ENCODE measurements around the gene NTRK2. TPM values are rescaled to one million over a fixed set of nuclear protein-coding genes. Genes with fewer than 3 reads are reported as not detected.

NTRK2 gene
- total RNA-seq, 2 experiments from 2014 or later: 0.12 to 2.9 TPM

DNA sequence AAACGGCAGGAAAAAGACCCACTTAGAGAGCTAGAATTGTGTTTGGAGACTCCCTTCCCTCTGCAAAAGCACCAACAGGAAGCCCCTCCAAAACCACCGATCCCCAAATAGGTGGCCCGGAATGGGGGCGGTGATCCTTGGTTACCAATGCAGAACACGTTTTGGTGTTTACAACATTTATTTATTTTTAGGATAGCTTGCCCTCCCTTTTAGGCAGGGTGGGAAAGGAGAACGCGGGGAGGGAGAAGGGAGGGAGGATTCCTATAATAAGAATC is 579 bp upstream of the NTRK2 start:
- Mint-ChIP-seq H3K4me3 (peak overlapping the region; percentile 41), H3K9me3 (ENCODE audit: low read depth) (no peaks in the 10 kb centered on the region), H3K27me3 (peaks cover 70% of the 10 kb centered on the region), H3K27ac (no peak overlapping the region), H3K36me3 (no peaks in the 10 kb centered on the region), H3K4me1 (peaks cover 13% of the 10 kb centered on the region)
- CTCF ChIA-PET: interaction anchor here (1.0 to 1.6 kb wide), 4 partner anchors 113 to 304 kb away, joined by 3 to 4 read pairs (median 3); no protein-coding TSS in a partner anchor
- DNase-seq (no peak), ATAC-seq (no peak)

- CTCF ChIA-PET: no interaction called here
- ATAC-seq (no peak), DNase-seq (no peak)
- no peak overlapping the region for H3K27ac Mint-ChIP-seq
- H3K27me3 Mint-ChIP-seq: peaks cover 76% of the 10 kb centered on the region
- no peak overlapping the region for H3K4me3 Mint-ChIP-seq
- no peaks in the 10 kb centered on the region for H3K36me3 Mint-ChIP-seq
- no peaks in the 10 kb centered on the region for H3K9me3 Mint-ChIP-seq (ENCODE audit: low read depth)
- peaks cover 13% of the 10 kb centered on the region for H3K4me1 Mint-ChIP-seq
Measured at GRCh38 chr9:84670138-84671041, 861 bp downstream of the NTRK2 start.

GRCh38 chr9:84671586-84672521 is 2.3 kb downstream of the NTRK2 start:
- no peak overlapping the region for H3K4me3 Mint-ChIP-seq
- no peaks in the 10 kb centered on the region for H3K9me3 Mint-ChIP-seq (ENCODE audit: low read depth)
- H3K4me1 Mint-ChIP-seq: peaks cover 13% of the 10 kb centered on the region
- H3K27ac Mint-ChIP-seq: no peak overlapping the region
- H3K36me3 Mint-ChIP-seq: no peaks in the 10 kb centered on the region
- CTCF ChIA-PET: interaction anchor here (0.9 kb wide), 1 partner anchor 110 kb away, joined by 3 read pairs; no protein-coding TSS in a partner anchor
- no peak for ATAC-seq
- no peak for DNase-seq
- H3K27me3 Mint-ChIP-seq: peaks cover 66% of the 10 kb centered on the region

- CTCF ChIA-PET: no interaction called here
- ATAC-seq (no peak), DNase-seq (no peak)
- H3K9me3 Mint-ChIP-seq (ENCODE audit: low read depth): no peaks in the 10 kb centered on the region
- H3K4me1 Mint-ChIP-seq: peaks cover 6% of the 10 kb centered on the region
- no peaks in the 10 kb centered on the region for H3K36me3 Mint-ChIP-seq
- H3K27ac Mint-ChIP-seq: no peak overlapping the region
- H3K27me3 Mint-ChIP-seq: peaks cover 55% of the 10 kb centered on the region
- no peak overlapping the region for H3K4me3 Mint-ChIP-seq
Measured at GRCh38 chr9:84673806-84674205, 4.3 kb downstream of the NTRK2 start.

DNA sequence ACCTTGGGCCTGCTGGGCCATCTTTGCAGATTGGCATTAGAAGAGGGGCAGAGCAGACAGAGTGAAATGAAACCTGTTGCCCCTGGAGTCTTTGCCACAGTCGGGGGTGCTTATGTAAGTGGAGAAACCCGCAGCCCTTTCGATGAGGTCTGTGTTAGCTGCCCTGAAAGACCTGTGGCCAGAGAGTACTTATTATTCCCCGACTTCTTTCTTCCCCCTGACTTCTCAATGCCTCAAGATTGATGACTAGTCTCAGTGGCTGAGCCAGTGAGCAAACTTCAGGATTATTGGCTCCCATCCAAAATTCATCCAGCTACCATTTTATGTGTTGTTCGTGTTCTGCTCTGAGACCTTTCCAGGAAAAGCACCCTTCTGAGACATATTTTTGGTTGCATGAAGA is 7.6 kb downstream of the NTRK2 start:
- Mint-ChIP-seq H3K9me3 (ENCODE audit: low read depth) (no peaks in the 10 kb centered on the region), H3K27ac (no peak overlapping the region), H3K4me1 (no peaks in the 10 kb centered on the region), H3K36me3 (no peaks in the 10 kb centered on the region), H3K4me3 (no peak overlapping the region), H3K27me3 (peaks cover 27% of the 10 kb centered on the region)
- CTCF ChIA-PET: no interaction called here
- ATAC-seq (no peak), DNase-seq (no peak)

DNA sequence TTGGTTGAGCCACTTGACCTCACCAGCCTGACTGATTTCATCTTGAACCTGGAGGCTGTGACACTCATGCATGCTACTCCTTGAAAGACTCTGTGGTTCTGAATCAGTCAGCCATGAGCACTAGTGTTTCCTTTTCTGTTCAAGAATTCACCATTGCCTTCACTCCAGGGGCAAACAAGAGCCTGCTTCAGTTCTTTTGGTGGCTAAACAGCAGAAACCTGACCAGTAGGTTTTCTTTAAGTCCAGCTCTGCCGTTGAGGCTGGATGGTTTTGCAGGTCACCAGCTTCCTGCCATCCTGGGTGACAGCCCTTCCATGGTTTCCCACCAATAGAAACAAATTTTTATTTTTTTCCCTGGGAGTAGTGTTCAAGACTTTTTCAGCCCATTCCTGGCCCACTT is 10.0 kb downstream of the NTRK2 start:
- H3K36me3 Mint-ChIP-seq: no peaks in the 10 kb centered on the region
- H3K4me1 Mint-ChIP-seq: no peaks in the 10 kb centered on the region
- CTCF ChIA-PET: no interaction called here
- ATAC-seq (no peak), DNase-seq (no peak)
- H3K4me3 Mint-ChIP-seq: no peak overlapping the region
- H3K9me3 Mint-ChIP-seq (ENCODE audit: low read depth): no peaks in the 10 kb centered on the region
- H3K27ac Mint-ChIP-seq: no peak overlapping the region
- peaks cover 13% of the 10 kb centered on the region for H3K27me3 Mint-ChIP-seq

DNA sequence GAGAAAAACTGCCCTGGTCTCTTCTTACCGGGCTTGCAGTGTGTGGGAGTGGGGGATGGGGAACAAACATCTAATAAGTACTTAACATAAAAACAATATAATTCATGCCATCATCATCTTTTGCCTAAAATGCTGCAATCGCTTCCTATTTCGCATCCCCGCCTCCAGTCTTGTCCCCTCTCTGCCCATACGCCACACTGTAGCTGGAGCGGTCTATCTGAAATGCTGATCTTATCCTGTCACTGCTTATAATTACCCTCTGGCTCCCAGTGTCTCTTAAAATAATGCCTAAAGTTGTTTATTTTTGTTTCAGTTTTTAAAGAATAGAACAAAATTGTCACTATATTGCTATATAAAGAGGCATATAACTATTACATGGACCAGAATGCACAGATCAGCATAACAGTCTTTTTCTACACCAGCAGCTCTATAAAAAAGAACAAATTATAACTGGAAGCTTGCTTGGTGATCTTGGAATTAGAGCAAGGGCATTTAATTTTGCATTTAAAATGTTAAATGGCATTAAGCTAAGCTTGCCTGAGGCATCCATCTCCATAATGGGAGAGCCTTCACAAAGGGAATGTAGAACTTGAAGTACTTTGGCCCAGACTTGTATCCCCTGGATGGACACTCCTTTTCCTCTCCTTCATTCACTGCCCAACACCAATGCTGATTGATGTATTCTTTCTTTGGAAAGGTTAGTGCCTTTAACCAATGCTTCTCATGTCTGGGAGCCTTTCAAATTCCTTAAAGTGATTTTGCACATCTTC is 12.2 kb downstream of the NTRK2 start:
- Mint-ChIP-seq H3K9me3 (ENCODE audit: low read depth) (no peaks in the 10 kb centered on the region), H3K27me3 (peaks cover 10% of the 10 kb centered on the region)

DNA sequence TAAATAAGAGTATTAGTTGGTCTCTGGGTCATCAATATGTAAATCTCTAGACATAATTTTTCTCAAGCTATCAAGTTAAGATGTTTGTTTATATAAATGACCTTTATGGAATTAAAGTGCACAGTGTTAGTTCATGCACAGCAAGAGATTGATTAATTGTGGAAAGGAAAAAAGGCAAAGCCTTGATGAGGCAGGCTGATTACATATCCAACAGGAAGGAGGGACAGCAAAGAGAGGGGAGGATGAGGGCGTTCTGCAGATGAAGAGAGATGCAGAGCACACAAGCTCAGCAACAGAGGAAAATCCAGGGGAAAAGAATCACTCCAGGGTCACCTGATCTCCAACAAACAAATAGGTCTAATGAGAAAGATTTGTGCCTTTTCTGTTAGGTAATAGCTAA is 16.5 kb downstream of the NTRK2 start:
- DNase-seq (no peak), ATAC-seq (no peak)
- Mint-ChIP-seq H3K27me3 (peaks cover 9% of the 10 kb centered on the region), H3K4me1 (no peaks in the 10 kb centered on the region), H3K9me3 (ENCODE audit: low read depth) (no peaks in the 10 kb centered on the region), H3K27ac (no peak overlapping the region), H3K36me3 (no peaks in the 10 kb centered on the region), H3K4me3 (no peak overlapping the region)
- CTCF ChIA-PET: no interaction called here

More for the DNA sequence above, 12.2 kb downstream of the NTRK2 start:
- no peak overlapping the region for H3K4me3 Mint-ChIP-seq
- ATAC-seq (no peak), DNase-seq (no peak)
- no peaks in the 10 kb centered on the region for H3K4me1 Mint-ChIP-seq
- CTCF ChIA-PET: no interaction called here
- no peak overlapping the region for H3K27ac Mint-ChIP-seq
- no peaks in the 10 kb centered on the region for H3K36me3 Mint-ChIP-seq

DNA sequence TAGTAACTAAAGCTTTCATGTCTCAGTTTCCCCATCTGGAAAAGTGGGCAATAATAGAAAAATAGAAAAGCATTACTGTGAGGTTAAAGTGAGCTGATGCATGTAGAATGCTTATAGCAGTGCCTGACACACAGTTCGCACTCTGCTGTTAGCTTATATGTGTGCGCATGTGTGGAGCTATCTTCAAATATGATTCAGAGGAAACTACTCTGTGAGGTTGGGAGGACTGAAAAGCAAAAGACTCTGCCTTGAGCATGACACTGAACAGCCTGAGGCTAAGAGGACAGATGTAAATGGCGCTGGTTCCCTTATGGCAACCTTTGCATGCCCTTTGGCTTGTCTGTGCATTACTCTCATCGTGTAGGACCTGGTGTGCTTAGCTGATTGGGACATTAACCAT is 19.4 kb downstream of the NTRK2 start:
- no peak overlapping the region for H3K4me3 Mint-ChIP-seq
- DNase-seq: no peak
- ATAC-seq: no peak
- peaks cover 9% of the 10 kb centered on the region for H3K27me3 Mint-ChIP-seq
- H3K36me3 Mint-ChIP-seq: no peaks in the 10 kb centered on the region
- CTCF ChIA-PET: no interaction called here
- no peak overlapping the region for H3K27ac Mint-ChIP-seq
- H3K4me1 Mint-ChIP-seq: peaks cover 2% of the 10 kb centered on the region
- H3K9me3 Mint-ChIP-seq (ENCODE audit: low read depth): no peaks in the 10 kb centered on the region

DNA sequence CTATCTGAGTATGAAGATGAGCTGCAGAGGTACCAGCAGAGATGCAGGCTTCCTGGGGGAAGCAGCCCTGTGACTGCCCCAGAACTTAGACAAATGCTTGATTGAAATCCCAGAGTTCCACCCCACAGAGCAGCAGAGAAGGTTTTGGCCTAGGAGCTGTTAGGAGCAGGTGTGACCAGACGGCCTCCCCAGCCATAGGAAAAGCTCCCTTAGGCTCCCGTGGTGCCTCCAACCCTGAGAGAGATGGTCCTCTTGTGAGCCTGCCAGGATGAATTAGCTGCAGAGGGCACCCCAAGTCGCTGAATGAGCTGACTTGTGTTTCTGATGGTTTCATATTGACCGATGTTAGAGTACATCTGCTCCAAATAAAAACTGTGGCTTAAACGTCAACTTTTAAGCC is 22.1 kb downstream of the NTRK2 start:
- ATAC-seq (no peak), DNase-seq (no peak)
- no peaks in the 10 kb centered on the region for H3K36me3 Mint-ChIP-seq
- H3K27ac Mint-ChIP-seq: no peak overlapping the region
- H3K9me3 Mint-ChIP-seq (ENCODE audit: low read depth): no peaks in the 10 kb centered on the region
- no peak overlapping the region for H3K4me3 Mint-ChIP-seq
- H3K4me1 Mint-ChIP-seq: peaks cover 3% of the 10 kb centered on the region
- CTCF ChIA-PET: no interaction called here
- H3K27me3 Mint-ChIP-seq: peaks cover 7% of the 10 kb centered on the region

- H3K9me3 Mint-ChIP-seq (ENCODE audit: low read depth): no peaks in the 10 kb centered on the region
- H3K36me3 Mint-ChIP-seq: no peaks in the 10 kb centered on the region
- CTCF ChIA-PET: interaction anchor here (0.6 to 9.0 kb wide), 2 partner anchors 11 to 85 kb away, joined by 3 to 72 read pairs; no protein-coding TSS in a partner anchor
- no peak overlapping the region for H3K27ac Mint-ChIP-seq
- peak overlapping the region; percentile 32 for H3K4me3 Mint-ChIP-seq
- no peak for DNase-seq
- H3K27me3 Mint-ChIP-seq: peaks cover 11% of the 10 kb centered on the region
- peak; percentile 42 for ATAC-seq
- H3K4me1 Mint-ChIP-seq: peaks cover 3% of the 10 kb centered on the region
Measured at GRCh38 chr9:84694248-84694647, 24.7 kb downstream of the NTRK2 start.

- H3K9me3 Mint-ChIP-seq (ENCODE audit: low read depth): no peaks in the 10 kb centered on the region
- H3K4me1 Mint-ChIP-seq: peaks cover 3% of the 10 kb centered on the region
- H3K27me3 Mint-ChIP-seq: peaks cover 22% of the 10 kb centered on the region
- DNase-seq (no peak), ATAC-seq (no peak)
- no peak overlapping the region for H3K27ac Mint-ChIP-seq
- H3K4me3 Mint-ChIP-seq: no peak overlapping the region
- CTCF ChIA-PET: interaction anchor here (1.2 to 9.0 kb wide), 2 partner anchors 9 to 82 kb away, joined by 4 to 72 read pairs; no protein-coding TSS in a partner anchor
- H3K36me3 Mint-ChIP-seq: no peaks in the 10 kb centered on the region
Measured at GRCh38 chr9:84697042-84697441, 27.5 kb downstream of the NTRK2 start.

GRCh38 chr9:84697509-84698114 is 28.1 kb downstream of the NTRK2 start:
- ATAC-seq (peak; percentile 53), DNase-seq (peak; percentile 68)
- no peaks in the 10 kb centered on the region for H3K9me3 Mint-ChIP-seq (ENCODE audit: low read depth)
- peaks cover 3% of the 10 kb centered on the region for H3K4me1 Mint-ChIP-seq
- H3K27ac Mint-ChIP-seq: no peak overlapping the region
- H3K36me3 Mint-ChIP-seq: no peaks in the 10 kb centered on the region
- CTCF ChIA-PET: interaction anchor here (0.6 to 9.0 kb wide), 4 partner anchors 9 to 913 kb away, joined by 3 to 72 read pairs (median 6); no protein-coding TSS in a partner anchor
- H3K4me3 Mint-ChIP-seq: no peak overlapping the region
- peaks cover 27% of the 10 kb centered on the region for H3K27me3 Mint-ChIP-seq

All from activated CD8-positive, alpha-beta memory T cell treated with anti-CD3 and anti-CD28 coated beads, Interleukin-2, amount 10 ng/mL, durations not matched to agents 7 days and 5 days (primary cell).